Measurements from ENCODE around the gene PRSS2. TPM values are rescaled to one million over a fixed set of nuclear protein-coding genes. Genes with fewer than 3 reads are reported as not detected.

Gene PRSS2
- total RNA-seq, 1 experiment from 2014 or later, result not detected

DNA sequence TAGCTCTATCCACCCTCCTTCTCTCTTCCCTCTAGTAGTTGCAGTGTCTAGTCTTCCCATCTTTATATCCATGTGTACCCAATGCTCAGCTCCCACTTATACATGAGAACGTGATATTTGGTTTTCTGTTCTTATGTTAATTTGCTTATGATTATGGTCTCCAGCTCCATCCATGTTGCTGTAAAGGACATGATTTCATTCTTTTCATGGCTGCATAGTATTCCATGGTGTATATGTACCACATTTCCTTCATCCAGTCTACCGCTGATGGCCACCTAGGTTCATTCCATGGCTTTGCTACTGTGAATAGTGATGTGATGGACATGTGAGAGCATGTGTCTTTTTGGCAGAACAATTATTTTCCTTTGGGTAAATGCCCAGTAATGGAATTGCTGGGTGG is 6.5 kb downstream of the PRSS2 start:
- Histone ChIP-seq H3K4me3 (ENCODE audit: low read depth, low read length, poor library complexity, severe bottlenecking) (no peak overlapping the region), H3K27me3 (replicated peaks; ENCODE audit: insufficient read depth, low read depth, low read length, poor library complexity) (peaks cover 12% of the 10 kb centered on the region), H3K4me1 (ENCODE audit: insufficient read depth, low read length, poor library complexity, severe bottlenecking) (no peaks in the 10 kb centered on the region), H3K36me3 (ENCODE audit: insufficient read depth, low read length, poor library complexity, severe bottlenecking) (no peaks in the 10 kb centered on the region), H3K9me3 (ENCODE audit: low read depth, low read length, poor library complexity, severe bottlenecking) (no peaks in the 10 kb centered on the region), H3K27ac (ENCODE audit: low read depth, low read length, poor library complexity, severe bottlenecking) (no peak overlapping the region)
- intact Hi-C loops (cut with micrococcal nuclease; ENCODE audit: unreplicated experiment), result no loop called here
- DNase-seq (ENCODE audit: low spot score), result no peak
- POLR2A ChIA-PET (ENCODE audit: low non-redundant PET), result no interaction called here
- no peak for TF ChIP-seq EZH2 (IDR thresholded peaks at IDR 0.05; ENCODE audit: borderline replicate concordance, low read depth, low read length, poor library complexity, severe bottlenecking)
- TF ChIP-seq, protein P1, sequence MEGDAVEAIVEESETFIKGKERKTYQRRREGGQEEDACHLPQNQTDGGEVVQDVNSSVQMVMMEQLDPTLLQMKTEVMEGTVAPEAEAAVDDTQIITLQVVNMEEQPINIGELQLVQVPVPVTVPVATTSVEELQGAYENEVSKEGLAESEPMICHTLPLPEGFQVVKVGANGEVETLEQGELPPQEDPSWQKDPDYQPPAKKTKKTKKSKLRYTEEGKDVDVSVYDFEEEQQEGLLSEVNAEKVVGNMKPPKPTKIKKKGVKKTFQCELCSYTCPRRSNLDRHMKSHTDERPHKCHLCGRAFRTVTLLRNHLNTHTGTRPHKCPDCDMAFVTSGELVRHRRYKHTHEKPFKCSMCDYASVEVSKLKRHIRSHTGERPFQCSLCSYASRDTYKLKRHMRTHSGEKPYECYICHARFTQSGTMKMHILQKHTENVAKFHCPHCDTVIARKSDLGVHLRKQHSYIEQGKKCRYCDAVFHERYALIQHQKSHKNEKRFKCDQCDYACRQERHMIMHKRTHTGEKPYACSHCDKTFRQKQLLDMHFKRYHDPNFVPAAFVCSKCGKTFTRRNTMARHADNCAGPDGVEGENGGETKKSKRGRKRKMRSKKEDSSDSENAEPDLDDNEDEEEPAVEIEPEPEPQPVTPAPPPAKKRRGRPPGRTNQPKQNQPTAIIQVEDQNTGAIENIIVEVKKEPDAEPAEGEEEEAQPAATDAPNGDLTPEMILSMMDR (conservative IDR thresholded peaks at IDR 0.05; ENCODE audit: low read depth, low read length), result no peak
- CTCF ChIA-PET, result no interaction called here
- no TSS peak for BruUV-seq (replicated peaks)

DNA sequence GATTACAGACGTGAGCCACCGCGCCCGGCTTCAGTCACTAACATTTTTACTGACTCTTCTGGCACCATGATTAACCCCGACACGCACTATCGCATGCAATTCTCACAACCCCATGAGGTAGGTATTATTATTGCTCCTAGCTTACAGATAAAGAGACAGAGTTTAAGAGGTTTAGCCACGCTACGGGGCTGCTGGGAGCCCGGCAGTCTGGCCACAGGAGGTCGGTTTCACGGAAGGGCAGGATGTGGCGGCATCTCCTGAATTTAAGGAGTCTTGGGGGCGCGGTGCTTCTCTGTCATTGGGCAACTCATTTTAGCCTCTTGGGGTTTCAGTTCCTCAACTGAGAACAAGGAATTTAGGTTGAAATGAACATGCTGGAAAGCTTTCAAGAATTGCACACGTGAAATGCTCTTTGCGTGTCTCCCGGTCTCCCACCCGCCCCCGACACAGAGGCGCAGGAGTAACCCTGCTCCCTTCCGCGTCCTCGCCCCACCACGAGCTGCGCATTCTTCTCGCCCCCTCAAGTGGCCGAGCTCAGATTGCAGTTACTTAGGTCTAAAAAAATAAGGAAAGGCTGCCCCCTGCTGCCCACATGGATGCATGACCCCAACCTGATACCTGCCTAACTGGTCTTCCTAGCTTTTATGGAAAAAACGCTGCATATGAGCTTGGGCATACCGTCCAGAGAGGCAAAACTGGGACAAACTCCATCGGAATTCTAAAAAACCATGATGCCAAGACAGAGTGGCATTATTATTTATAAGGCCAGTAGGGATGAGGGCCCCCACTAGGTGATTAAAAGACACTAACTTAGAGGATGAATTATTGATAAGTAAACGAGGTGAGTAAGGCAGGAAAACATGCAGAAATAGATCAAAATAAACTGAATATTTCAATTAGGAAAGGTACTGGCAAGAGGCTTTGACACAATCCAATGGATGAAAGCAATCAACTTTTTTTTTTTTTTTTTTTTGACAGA is 12.4 kb downstream of the PRSS2 start:
- ChIA-PET CTCF (interaction anchor here (0.6 to 1.3 kb wide), 17 partner anchors 9 to 807 kb away, joined by 3 to 49 read pairs (median 4); no protein-coding TSS in a partner anchor), POLR2A (ENCODE audit: low non-redundant PET) (no interaction called here)
- no TSS peak for BruUV-seq (replicated peaks)
- Histone ChIP-seq H3K27me3 (replicated peaks; ENCODE audit: insufficient read depth, low read depth, low read length, poor library complexity) (peaks cover 10% of the 10 kb centered on the region), H3K36me3 (ENCODE audit: insufficient read depth, low read length, poor library complexity, severe bottlenecking) (no peaks in the 10 kb centered on the region), H3K4me3 (ENCODE audit: low read depth, low read length, poor library complexity, severe bottlenecking) (no peak overlapping the region), H3K9me3 (ENCODE audit: low read depth, low read length, poor library complexity, severe bottlenecking) (no peaks in the 10 kb centered on the region), H3K27ac (ENCODE audit: low read depth, low read length, poor library complexity, severe bottlenecking) (no peak overlapping the region), H3K4me1 (ENCODE audit: insufficient read depth, low read length, poor library complexity, severe bottlenecking) (no peaks in the 10 kb centered on the region)
- DNase-seq (ENCODE audit: low spot score), result peak; percentile 93
- TF ChIP-seq, protein P1 (conservative IDR thresholded peaks at IDR 0.05; ENCODE audit: low read depth, low read length), result peak; percentile 97
- TF ChIP-seq EZH2 (IDR thresholded peaks at IDR 0.05; ENCODE audit: borderline replicate concordance, low read depth, low read length, poor library complexity, severe bottlenecking), result no peak
- intact Hi-C loops (cut with micrococcal nuclease; ENCODE audit: unreplicated experiment), result loop anchor here (1.0 to 2.0 kb wide), 3 partner anchors 70 to 248 kb away; no protein-coding TSS in a partner anchor

DNA sequence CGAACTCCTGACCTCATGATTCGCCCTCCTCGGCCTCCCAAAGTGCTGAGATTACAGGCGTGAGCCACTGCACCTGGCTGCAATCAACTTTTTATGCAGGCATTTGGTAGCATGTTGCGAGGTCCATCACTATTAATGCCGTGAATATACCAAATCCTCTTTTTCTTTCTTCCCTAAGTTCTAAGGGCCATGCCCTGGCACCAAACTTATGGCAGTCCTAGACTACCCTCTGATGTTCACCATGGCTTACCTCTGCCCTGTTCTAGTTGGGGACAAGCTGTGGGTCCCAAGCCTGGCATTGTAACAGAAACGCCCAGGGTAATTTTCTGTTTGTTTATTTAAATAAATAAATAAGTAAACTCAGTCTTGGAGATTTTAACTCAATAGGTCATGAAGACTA is 13.3 kb downstream of the PRSS2 start:
- no peaks in the 10 kb centered on the region for H3K4me1 ChIP-seq (ENCODE audit: insufficient read depth, low read length, poor library complexity, severe bottlenecking)
- DNase-seq (ENCODE audit: low spot score), result no peak
- ChIA-PET POLR2A (ENCODE audit: low non-redundant PET) (no interaction called here), CTCF (no interaction called here)
- no peaks in the 10 kb centered on the region for H3K36me3 ChIP-seq (ENCODE audit: insufficient read depth, low read length, poor library complexity, severe bottlenecking)
- no peak for TF ChIP-seq EZH2 (IDR thresholded peaks at IDR 0.05; ENCODE audit: borderline replicate concordance, low read depth, low read length, poor library complexity, severe bottlenecking)
- TF ChIP-seq, protein P1 (conservative IDR thresholded peaks at IDR 0.05; ENCODE audit: low read depth, low read length), result no peak
- H3K9me3 ChIP-seq (ENCODE audit: low read depth, low read length, poor library complexity, severe bottlenecking), result no peaks in the 10 kb centered on the region
- H3K27ac ChIP-seq (ENCODE audit: low read depth, low read length, poor library complexity, severe bottlenecking), result no peak overlapping the region
- no TSS peak for BruUV-seq (replicated peaks)
- H3K27me3 ChIP-seq (replicated peaks; ENCODE audit: insufficient read depth, low read depth, low read length, poor library complexity), result peaks cover 15% of the 10 kb centered on the region
- no peak overlapping the region for H3K4me3 ChIP-seq (ENCODE audit: low read depth, low read length, poor library complexity, severe bottlenecking)
- intact Hi-C loops (cut with micrococcal nuclease; ENCODE audit: unreplicated experiment), result no loop called here
